ENCODE results near the gene TMCO4. TPM values are rescaled to one million over a fixed set of nuclear protein-coding genes. Genes with fewer than 3 reads are reported as not detected.
"Not testable (repeated sequence)": the region's sequence is repeated elsewhere in the genome, so short reads cannot be mapped to it uniquely, and the experiment has no call there.

Gene TMCO4
- total RNA-seq (22.9 and 24.3 TPM in 2 replicates), polyA plus RNA-seq (11.9 and 12.5 TPM in 2 replicates), polyA minus RNA-seq (ENCODE audit: low replicate concordance) (20.5 and 24.7 TPM in 2 replicates)
- polyA plus RNA-seq (2012): 14.7 and 16.3 TPM in 2 replicates

- peak within 1 kb of the TSS; percentile 52 to 70 (median 59) for H3K4me3 ChIP-seq (replicated peaks in 1 of 4; ENCODE audit: control extremely low read depth in 1 of 4, insufficient read depth in 1 of 4, low read depth in 3 of 4, low read length in 4 of 4)
- H3K36me3 ChIP-seq (ENCODE audit: control insufficient read depth, insufficient read depth, low read length): no peaks in the 10 kb centered on the region
- peak within 1 kb of the TSS; percentile 97 for H3K4me2 ChIP-seq (ENCODE audit: extremely low read depth, insufficient read depth, low read length)
- peak within 1 kb of the TSS; percentile 72 for H3K27ac ChIP-seq (ENCODE audit: insufficient read depth, low read length)
- peak within 1 kb of the TSS; percentile 64 for H2AFZ ChIP-seq (ENCODE audit: low read length)
- H4K20me1 ChIP-seq (ENCODE audit: control insufficient read depth, extremely low read depth, insufficient read depth, low read length): no peaks in the 10 kb centered on the region
- H3K9me3 ChIP-seq (ENCODE audit: control insufficient read depth, insufficient read depth, low read depth, low read length): no peaks in the 10 kb centered on the region
- DNase-seq (ENCODE audit: low read depth in 2 of 2): peak; percentile 39 to 41
- H3K79me2 ChIP-seq (ENCODE audit: control insufficient read depth, insufficient read depth, low read length): peaks cover 2% of the 10 kb centered on the region
- TF ChIP-seq EZH2 (IDR thresholded peaks at IDR 0.05; ENCODE audit: low read length, missing control alignments): no peak
- TF ChIP-seq CTCF (conservative IDR thresholded peaks at IDR 0.05 in 1 of 2, IDR thresholded peaks at IDR 0.05 in 1 of 2; ENCODE audit: low read depth in 1 of 2, low read length in 2 of 2): peak; percentile 19 to 35
- H3K27me3 ChIP-seq (ENCODE audit: control insufficient read depth, insufficient read depth, low read length): no peaks in the 10 kb centered on the region
- H3K9ac ChIP-seq (ENCODE audit: insufficient read depth, low read length): peak within 1 kb of the TSS; percentile 66
- peaks cover 14% of the 10 kb centered on the region for H3K4me1 ChIP-seq (ENCODE audit: control insufficient read depth, extremely low read depth, insufficient read depth, low read length)
Measured at GRCh38 chr1:19799230-19800075, at the start of gene TMCO4. Gene TMCO4 (minus strand): TSS chr1:19799916. CDS start chr1:19780758, 19,158 bp downstream.

- not testable (repeated sequence) for H3K27ac ChIP-seq (ENCODE audit: insufficient read depth, low read length); H4K20me1 ChIP-seq (ENCODE audit: control insufficient read depth, extremely low read depth, insufficient read depth, low read length); H2AFZ ChIP-seq (ENCODE audit: low read length); H3K9me3 ChIP-seq (ENCODE audit: control insufficient read depth, insufficient read depth, low read depth, low read length); H3K9ac ChIP-seq (ENCODE audit: insufficient read depth, low read length); H3K36me3 ChIP-seq (ENCODE audit: control insufficient read depth, insufficient read depth, low read length); H3K4me2 ChIP-seq (ENCODE audit: extremely low read depth, insufficient read depth, low read length); H3K79me2 ChIP-seq (ENCODE audit: control insufficient read depth, insufficient read depth, low read length); H3K4me3 ChIP-seq (replicated peaks in 1 of 4; ENCODE audit: control extremely low read depth in 1 of 4, insufficient read depth in 1 of 4, low read depth in 3 of 4, low read length in 4 of 4); H3K27me3 ChIP-seq (ENCODE audit: control insufficient read depth, insufficient read depth, low read length); H3K4me1 ChIP-seq (ENCODE audit: control insufficient read depth, extremely low read depth, insufficient read depth, low read length); DNase-seq (ENCODE audit: low read depth in 2 of 2)
Measured at GRCh38 chr1:19849307-19849706, 49.6 kb upstream of the TMCO4 start.

- H3K4me3 ChIP-seq (replicated peaks in 1 of 4; ENCODE audit: control extremely low read depth in 1 of 4, insufficient read depth in 1 of 4, low read depth in 3 of 4, low read length in 4 of 4); H3K27ac ChIP-seq (ENCODE audit: insufficient read depth, low read length); H2AFZ ChIP-seq (ENCODE audit: low read length); H3K36me3 ChIP-seq (ENCODE audit: control insufficient read depth, insufficient read depth, low read length); H3K27me3 ChIP-seq (ENCODE audit: control insufficient read depth, insufficient read depth, low read length); DNase-seq (ENCODE audit: low read depth in 2 of 2); H4K20me1 ChIP-seq (ENCODE audit: control insufficient read depth, extremely low read depth, insufficient read depth, low read length); H3K9ac ChIP-seq (ENCODE audit: insufficient read depth, low read length); H3K4me1 ChIP-seq (ENCODE audit: control insufficient read depth, extremely low read depth, insufficient read depth, low read length); H3K79me2 ChIP-seq (ENCODE audit: control insufficient read depth, insufficient read depth, low read length); H3K9me3 ChIP-seq (ENCODE audit: control insufficient read depth, insufficient read depth, low read depth, low read length); H3K4me2 ChIP-seq (ENCODE audit: extremely low read depth, insufficient read depth, low read length): not testable (repeated sequence)
Measured at GRCh38 chr1:19847334-19847733, 47.6 kb upstream of the TMCO4 start.

GRCh38 chr1:19846338-19846737 is 46.6 kb upstream of the TMCO4 start:
- no peaks in the 10 kb centered on the region for H3K4me1 ChIP-seq (ENCODE audit: control insufficient read depth, extremely low read depth, insufficient read depth, low read length)
- no peaks in the 10 kb centered on the region for H3K36me3 ChIP-seq (ENCODE audit: control insufficient read depth, insufficient read depth, low read length)
- H3K9me3 ChIP-seq (ENCODE audit: control insufficient read depth, insufficient read depth, low read depth, low read length): no peaks in the 10 kb centered on the region
- TF ChIP-seq CTCF (conservative IDR thresholded peaks at IDR 0.05 in 1 of 2, IDR thresholded peaks at IDR 0.05 in 1 of 2; ENCODE audit: low read depth in 1 of 2, low read length in 2 of 2) (no peak), EZH2 (IDR thresholded peaks at IDR 0.05; ENCODE audit: low read length, missing control alignments) (no peak)
- DNase-seq (ENCODE audit: low read depth in 2 of 2): no peak
- H3K27ac ChIP-seq (ENCODE audit: insufficient read depth, low read length): no peak overlapping the region
- no peak overlapping the region for H2AFZ ChIP-seq (ENCODE audit: low read length)
- H3K4me3 ChIP-seq (replicated peaks in 1 of 4; ENCODE audit: control extremely low read depth in 1 of 4, insufficient read depth in 1 of 4, low read depth in 3 of 4, low read length in 4 of 4): no peak overlapping the region
- no peaks in the 10 kb centered on the region for H4K20me1 ChIP-seq (ENCODE audit: control insufficient read depth, extremely low read depth, insufficient read depth, low read length)
- H3K9ac ChIP-seq (ENCODE audit: insufficient read depth, low read length): no peak overlapping the region
- H3K27me3 ChIP-seq (ENCODE audit: control insufficient read depth, insufficient read depth, low read length): peaks cover 2% of the 10 kb centered on the region
- no peaks in the 10 kb centered on the region for H3K79me2 ChIP-seq (ENCODE audit: control insufficient read depth, insufficient read depth, low read length)
- H3K4me2 ChIP-seq (ENCODE audit: extremely low read depth, insufficient read depth, low read length): no peak overlapping the region

Measured in fibroblast of lung (primary cell).